Effector CD8-positive, alpha-beta T cell (primary cell): ENCODE data around the gene PCDH9.

Experiments used
- DNase-seq: peaks from one replicate; lab custom pipeline; 2025; lab: John Stamatoyannopoulos, UW

The PCDH9 gene

GRCh38 chr13:67086260-67086659 is 143.9 kb downstream of the PCDH9 start:
- no peak for DNase-seq

- DNase-seq, result no peak
Measured at GRCh38 chr13:67084066-67084465, 146.1 kb downstream of the PCDH9 start.

- no peak for DNase-seq
Measured at GRCh38 chr13:67083519-67083918, 146.6 kb downstream of the PCDH9 start.

GRCh38 chr13:67080351-67080750 is 149.8 kb downstream of the PCDH9 start:
- no peak for DNase-seq

- no peak for DNase-seq
Measured at GRCh38 chr13:67078062-67078461, 152.1 kb downstream of the PCDH9 start.

- DNase-seq, result no peak
Measured at GRCh38 chr13:67077132-67077531, 153.0 kb downstream of the PCDH9 start.

- DNase-seq, result no peak
Measured at GRCh38 chr13:67076378-67076777, 153.8 kb downstream of the PCDH9 start.

- DNase-seq, result no peak
Measured at GRCh38 chr13:67075239-67075638, 154.9 kb downstream of the PCDH9 start.

GRCh38 chr13:67071918-67072598 is 158.1 kb downstream of the PCDH9 start:
- no peak for DNase-seq

GRCh38 chr13:67070306-67070705 is 159.8 kb downstream of the PCDH9 start:
- no peak for DNase-seq

- DNase-seq, result no peak
Measured at GRCh38 chr13:67069117-67069767, 160.9 kb downstream of the PCDH9 start.

GRCh38 chr13:67064920-67065319 is 165.2 kb downstream of the PCDH9 start:
- no peak for DNase-seq

- DNase-seq, result no peak
Measured at GRCh38 chr13:67063036-67063435, 167.1 kb downstream of the PCDH9 start.

- DNase-seq, result no peak
Measured at GRCh38 chr13:67062160-67062559, 168.0 kb downstream of the PCDH9 start.

GRCh38 chr13:67061750-67062149 is 168.4 kb downstream of the PCDH9 start:
- no peak for DNase-seq

GRCh38 chr13:67052550-67053490 is 177.3 kb downstream of the PCDH9 start:
- no peak for DNase-seq

- no peak for DNase-seq
Measured at GRCh38 chr13:67049744-67050143, 180.4 kb downstream of the PCDH9 start.

GRCh38 chr13:67048821-67049150 is 181.3 kb downstream of the PCDH9 start:
- DNase-seq, result no peak

- no peak for DNase-seq
Measured at GRCh38 chr13:67048084-67048820, 181.9 kb downstream of the PCDH9 start.

GRCh38 chr13:67045357-67045756 is 184.8 kb downstream of the PCDH9 start:
- DNase-seq, result no peak

- DNase-seq, result no peak
Measured at GRCh38 chr13:67043901-67044300, 186.2 kb downstream of the PCDH9 start.

GRCh38 chr13:67042556-67042955 is 187.6 kb downstream of the PCDH9 start:
- no peak for DNase-seq
